H9 (cell line): ENCODE data around the gene ZER1. TPM values are rescaled to one million over a fixed set of nuclear protein-coding genes. Genes with fewer than 3 reads are reported as not detected.

Experiments used
- DNase-seq: peaks from one replicate; pipeline ENCODE4 v3.0.0-alpha.2; 2017
- H2AFZ ChIP-seq: one replicate; pipeline ENCODE4 v1.6.1; 2013; ENCODE audit warnings: mild to moderate bottlenecking, low read length, control low read depth, moderate library complexity
- H2AK5ac ChIP-seq: 2 replicates; pipeline ENCODE4 v1.6.1; 2013; ENCODE audit warnings: low read length, control low read depth, mixed read lengths; ENCODE audit not compliant: insufficient read length
- H2BK120ac ChIP-seq: one replicate; pipeline ENCODE4 v1.6.1; 2013; ENCODE audit warnings: low read depth, mild to moderate bottlenecking, low read length, control low read depth, inconsistent platforms; ENCODE audit not compliant: poor library complexity, severe bottlenecking
- H2BK12ac ChIP-seq: 2 replicates; pipeline ENCODE4 v1.6.1; 2013; ENCODE audit warnings: low read length, control low read depth, mixed read lengths, low read depth; ENCODE audit not compliant: insufficient read length
- H2BK15ac ChIP-seq: 2 replicates; pipeline ENCODE4 v1.6.1; 2013; ENCODE audit warnings: low read depth, low read length, control low read depth
- H2BK20ac ChIP-seq: one replicate; pipeline ENCODE4 v1.6.1; 2013; ENCODE audit warnings: low read depth, mild to moderate bottlenecking, low read length, control low read depth, inconsistent platforms; ENCODE audit not compliant: poor library complexity, severe bottlenecking
- H2BK5ac ChIP-seq: 2 replicates; pipeline ENCODE4 v1.6.1; 2013; ENCODE audit warnings: low read length, control low read depth, mixed read lengths; ENCODE audit not compliant: insufficient read length
- H3K14ac ChIP-seq: 2 replicates; pipeline ENCODE4 v1.6.1; 2013; ENCODE audit warnings: low read length, control low read depth; ENCODE audit not compliant: insufficient read depth
- H3K18ac ChIP-seq: 2 replicates; pipeline ENCODE4 v1.6.1; 2013; ENCODE audit warnings: low read depth, mild to moderate bottlenecking, mixed read lengths, low read length, control low read depth; ENCODE audit not compliant: insufficient read length
- H3K23ac ChIP-seq: 2 replicates; pipeline ENCODE4 v1.6.1; 2013; ENCODE audit warnings: low read length, control low read depth, mixed read lengths, low read depth; ENCODE audit not compliant: insufficient read length
- H3K23me2 ChIP-seq: 2 replicates; pipeline ENCODE4 v1.6.1; 2013; ENCODE audit warnings: low read depth, mild to moderate bottlenecking, mixed read lengths, low read length, control low read depth; ENCODE audit not compliant: insufficient read length, poor library complexity, severe bottlenecking
- H3K27ac ChIP-seq: 2 replicates; pipeline ENCODE4 v1.5.1; 2013; ENCODE audit warnings: low read length, control low read depth, mixed read lengths, low read depth; ENCODE audit not compliant: insufficient read length
- H3K27me3 ChIP-seq: 2 replicates; pipeline ENCODE4 v1.6.1; 2013; ENCODE audit warnings: low read length, control low read depth, inconsistent platforms; ENCODE audit not compliant: insufficient read depth
- H3K4ac ChIP-seq: 2 replicates; pipeline ENCODE4 v1.6.1; 2013; ENCODE audit warnings: low read depth, mild to moderate bottlenecking, control low read depth, inconsistent platforms, low read length, moderate library complexity
- H3K4me1 ChIP-seq: 2 replicates; pipeline ENCODE4 v1.6.1; 2013; ENCODE audit warnings: low read length, control low read depth, inconsistent platforms; ENCODE audit not compliant: insufficient read depth
- H3K4me2 ChIP-seq: 2 replicates; pipeline ENCODE4 v1.6.1; 2013; ENCODE audit warnings: low read length, control low read depth, mixed read lengths; ENCODE audit not compliant: insufficient read length, insufficient read depth
- H3K56ac ChIP-seq: 2 replicates; pipeline ENCODE4 v1.6.1; 2013; ENCODE audit warnings: low read depth, mild to moderate bottlenecking, mixed read lengths, low read length, control low read depth; ENCODE audit not compliant: insufficient read length
- H3K79me1 ChIP-seq: 2 replicates; pipeline ENCODE4 v1.6.1; 2013; ENCODE audit warnings: low read depth, mild to moderate bottlenecking, moderate library complexity, low read length, control low read depth, inconsistent platforms; ENCODE audit not compliant: insufficient read depth, poor library complexity, severe bottlenecking
- H3K79me2 ChIP-seq: 2 replicates; pipeline ENCODE4 v1.6.1; 2013; ENCODE audit warnings: low read length, control low read depth, inconsistent platforms; ENCODE audit not compliant: insufficient read depth
- H3K9ac ChIP-seq: 2 replicates; pipeline ENCODE4 v1.6.1; 2013; ENCODE audit warnings: low read length, control low read depth, mixed read lengths; ENCODE audit not compliant: insufficient read length; ENCODE audit errors: extremely low read depth
- H3K9me3 ChIP-seq: one replicate; pipeline ENCODE4 v1.6.1; 2013; ENCODE audit warnings: low read depth, low read length, inconsistent platforms; ENCODE audit not compliant: control insufficient read depth
- H3T11ph ChIP-seq: one replicate; pipeline ENCODE4 v1.6.1; 2013; ENCODE audit warnings: mild to moderate bottlenecking, low read length, control low read depth, inconsistent platforms
- H4K20me1 ChIP-seq: one replicate; pipeline ENCODE4 v1.6.1; 2013; ENCODE audit not compliant: control insufficient read depth, insufficient read length, insufficient read depth
- H4K5ac ChIP-seq: 2 replicates; pipeline ENCODE4 v1.6.1; 2013; ENCODE audit warnings: low read depth, mild to moderate bottlenecking, mixed read lengths, low read length, control low read depth; ENCODE audit not compliant: insufficient read length
- H4K8ac ChIP-seq: replicated peaks from 2 replicates; pipeline ENCODE4 v1.6.1; 2013; ENCODE audit warnings: low read length, control low read depth, mixed read lengths, low read depth; ENCODE audit not compliant: insufficient read length
- H4K91ac ChIP-seq: 2 replicates; pipeline ENCODE4 v1.6.1; 2013; ENCODE audit warnings: low read depth, mild to moderate bottlenecking, moderate library complexity, mixed read lengths, low read length, control low read depth; ENCODE audit not compliant: insufficient read length
- H3K27ac Mint-ChIP-seq, 3 experiments: 2 replicates in 2 of 3; 3 replicates in 1 of 3; pipeline ENCODE4 v1.8.0; 2020 to 2021; ENCODE audit warnings: mixed read lengths in 3 of 3, mild to moderate bottlenecking in 1 of 3, moderate library complexity in 1 of 3
- H3K27me3 Mint-ChIP-seq: 2 replicates; pipeline ENCODE4 v1.8.0; 2021; ENCODE audit warnings: low read depth, mild to moderate bottlenecking, moderate library complexity, mixed read lengths
- H3K36me3 Mint-ChIP-seq, 3 experiments: 2 replicates in 2 of 3; 3 replicates in 1 of 3; pipeline ENCODE4 v1.8.0; 2020 to 2021; ENCODE audit warnings: low read depth in 3 of 3, mixed read lengths in 3 of 3; ENCODE audit not compliant: insufficient read depth in 1 of 3
- H3K4me1 Mint-ChIP-seq, 2 experiments: 2 replicates each; pipeline ENCODE4 v1.8.0; 2020; ENCODE audit warnings: mixed read lengths in 2 of 2
- H3K4me3 Mint-ChIP-seq, 2 experiments: 2 replicates in 1 of 2; 3 replicates in 1 of 2; pipeline ENCODE4 v1.8.0; 2020 to 2021; ENCODE audit warnings: mild to moderate bottlenecking in 2 of 2, mixed read lengths in 2 of 2, moderate library complexity in 1 of 2
- H3K9me3 Mint-ChIP-seq, 2 experiments: 2 replicates in 1 of 2; 3 replicates in 1 of 2; pipeline ENCODE4 v1.8.0; 2020; ENCODE audit warnings: mild to moderate bottlenecking in 2 of 2, mixed read lengths in 2 of 2, moderate library complexity in 1 of 2
- CTCF ChIP-seq: fragments of 200-600 bp; sonication (generic); conservative IDR thresholded peaks from 3 replicates; pipeline ENCODE4 v1.8.0; 2021; ENCODE audit warnings: antibody characterized with exemption, mild to moderate bottlenecking
- WGBS: extraction: QIAGEN DNeasy Blood & Tissue Kit; methylation state at CpG from one replicate; pipeline ENCODE4 v1.1.7; 2013; ENCODE audit warnings: missing lambda C conversion rate, low lambda C conversion rate, mixed read lengths; ENCODE audit not compliant: insufficient read length; ENCODE audit errors: extremely low coverage; 5-methylcytosine and 5-hydroxymethylcytosine counted together
- total RNA-seq: library from RNA; stranded (reverse); gene quantifications from 2 replicates; pipeline ENCODE4 v1.2.1, GENCODE V29; 2021

ZER1 gene
- total RNA-seq, 1 experiment from 2014 or later = 24.2 TPM

GRCh38 chr9:128809036-128809599 is 37.4 kb upstream of the ZER1 start:
- H3K4me2 ChIP-seq = no peak overlapping the region
- no peaks in the 10 kb centered on the region for H3K9me3 ChIP-seq
- no peak overlapping the region for H2AFZ ChIP-seq
- no peak overlapping the region for H3K56ac ChIP-seq
- Mint-ChIP-seq H3K27ac (no peak overlapping the region), H3K36me3 (peaks cover 2 to 24% (median 21%) of the 10 kb centered on the region in 3 experiments; a peak in 5 of 7 replicates), H3K27me3 (no peaks in the 10 kb centered on the region), H3K9me3 (no peaks in the 10 kb centered on the region), H3K4me1 (no peaks in the 10 kb centered on the region), H3K4me3 (no peak overlapping the region)
- no peak overlapping the region for H3K18ac ChIP-seq
- no peak overlapping the region for H2BK5ac ChIP-seq
- no peaks in the 10 kb centered on the region for H3K23me2 ChIP-seq
- no peak for DNase-seq
- no peak overlapping the region for H3K9ac ChIP-seq
- no peak overlapping the region for H2BK12ac ChIP-seq
- no peak overlapping the region for H4K5ac ChIP-seq
- H3K79me1 ChIP-seq = no peaks in the 10 kb centered on the region
- TF ChIP-seq CTCF = no peak
- no peak overlapping the region for H3K27ac ChIP-seq
- no peaks in the 10 kb centered on the region for H3K79me2 ChIP-seq
- H4K8ac ChIP-seq = no peak overlapping the region
- H3T11ph ChIP-seq = no peak overlapping the region
- H3K27me3 ChIP-seq = no peaks in the 10 kb centered on the region
- no peak overlapping the region for H2BK120ac ChIP-seq
- no peaks in the 10 kb centered on the region for H4K20me1 ChIP-seq
- no peak overlapping the region for H3K23ac ChIP-seq
- H3K4ac ChIP-seq = no peak overlapping the region
- H2AK5ac ChIP-seq = no peak overlapping the region
- no peaks in the 10 kb centered on the region for H3K4me1 ChIP-seq
- no peak overlapping the region for H4K91ac ChIP-seq
- no peak overlapping the region for H2BK15ac ChIP-seq
- no peak overlapping the region for H2BK20ac ChIP-seq
- no CpG with 5 or more reads among the region's 12 CpGs for WGBS
- H3K14ac ChIP-seq = no peak overlapping the region; the same call in 1 of the 2 replicates
